Ascending aorta (tissue), 2 donors: ENCODE data around the gene SLC24A3. TPM values are rescaled to one million over a fixed set of nuclear protein-coding genes. Genes with fewer than 3 reads are reported as not detected.

ENCODE experiments used
- DNase-seq, 2 donors: peaks; one replicate each; pipeline ENCODE4 v3.0.0-alpha.2; 2019; ENCODE audit warnings: low spot score in 2 of 2
- H3K27ac ChIP-seq, 2 donors: fragments of 200-600 bp; sonication (generic); one replicate each; pipeline ENCODE4 v1.5.1; 2016 to 2017; ENCODE audit warnings: mild to moderate bottlenecking in 1 of 2
- H3K27me3 ChIP-seq: fragments of 200-600 bp; sonication (generic); one replicate; pipeline ENCODE4 v1.5.1; 2017
- H3K36me3 ChIP-seq, 2 donors: fragments of 200-600 bp; sonication (generic); one replicate each; pipeline ENCODE4 v1.5.1; 2016
- H3K4me1 ChIP-seq, 2 donors: fragments of 200-600 bp; sonication (generic); one replicate each; pipeline ENCODE4 v1.5.1; 2016 to 2017; ENCODE audit warnings: mild to moderate bottlenecking in 1 of 2
- H3K4me3 ChIP-seq, 2 donors: fragments of 200-600 bp; sonication (generic); one replicate each; pipeline ENCODE4 v1.5.1; 2016 to 2017; ENCODE audit warnings: mild to moderate bottlenecking in 1 of 2
- H3K9me3 ChIP-seq, 2 donors: fragments of 200-600 bp; sonication (generic); one replicate each; pipeline ENCODE4 v1.5.1; 2016
- CTCF ChIP-seq, 3 experiments: fragments of 200-600 bp in 2 of 3; fragments of 450-650 bp in 1 of 3; sonication (generic) in 2 of 3; IDR thresholded peaks; one replicate each; pipeline ENCODE4 v1.5.1; 2016 to 2019; ENCODE audit warnings: antibody characterized with exemption in 3 of 3, mild to moderate bottlenecking in 1 of 3, moderate library complexity in 1 of 3
- intact Hi-C: fragments of 100-400 bp; cut with DNase I; formaldehyde crosslinking; loops from one replicate; pipeline ENCODE4 v1.15.1; 2023
- total RNA-seq: library from RNA; depleted of rRNA; stranded (reverse); fragments of >200 nt; gene quantifications from one replicate; pipeline ENCODE4 v1.1.0, GENCODE V29; 2016

SLC24A3 gene
- total RNA-seq, 1 donor from 2014 or later, result 12.9 TPM

- intact Hi-C loops, result no loop called here
- Histone ChIP-seq H3K9me3 (peaks cover 0 to 5% of the 10 kb centered on the region in 2 donors), H3K27ac (no peak overlapping the region), H3K27me3 (no peaks in the 10 kb centered on the region), H3K36me3 (no peaks in the 10 kb centered on the region), H3K4me1 (peaks cover 0 to 5% of the 10 kb centered on the region in 2 donors), H3K4me3 (no peak overlapping the region)
- no peak for TF ChIP-seq CTCF (IDR thresholded peaks at IDR 0.05)
- no peak for DNase-seq
Observed at GRCh38 chr20:19440660-19441527, 228.5 kb downstream of the SLC24A3 start.

GRCh38 chr20:19446246-19446645, 233.8 kb downstream of the SLC24A3 start:
- DNase-seq, result no peak
- no peak overlapping the region for H3K27ac ChIP-seq
- no peaks in the 10 kb centered on the region for H3K27me3 ChIP-seq
- intact Hi-C loops, result no loop called here
- no peak for TF ChIP-seq CTCF (IDR thresholded peaks at IDR 0.05)
- H3K9me3 ChIP-seq, result peaks cover 0 to 5% of the 10 kb centered on the region in 2 donors
- no peak overlapping the region for H3K4me3 ChIP-seq
- H3K36me3 ChIP-seq, result no peaks in the 10 kb centered on the region
- H3K4me1 ChIP-seq, result peaks cover 0 to 16% of the 10 kb centered on the region in 2 donors

GRCh38 chr20:19448632-19449031, 236.2 kb downstream of the SLC24A3 start:
- DNase-seq, result no peak
- intact Hi-C loops, result no loop called here
- Histone ChIP-seq H3K36me3 (no peaks in the 10 kb centered on the region), H3K9me3 (no peaks in the 10 kb centered on the region), H3K4me1 (peaks cover 0 to 16% of the 10 kb centered on the region in 2 donors), H3K27ac (no peak overlapping the region), H3K4me3 (no peak overlapping the region), H3K27me3 (no peaks in the 10 kb centered on the region)
- TF ChIP-seq CTCF (IDR thresholded peaks at IDR 0.05), result no peak

GRCh38 chr20:19449051-19449450, 236.6 kb downstream of the SLC24A3 start:
- Histone ChIP-seq H3K4me3 (no peak overlapping the region), H3K27ac (peak overlapping the region; percentile 27 to 29), H3K36me3 (no peaks in the 10 kb centered on the region), H3K4me1 (peaks cover 0 to 16% of the 10 kb centered on the region in 2 donors), H3K27me3 (no peaks in the 10 kb centered on the region), H3K9me3 (no peaks in the 10 kb centered on the region)
- no peak for TF ChIP-seq CTCF (IDR thresholded peaks at IDR 0.05)
- intact Hi-C loops, result no loop called here
- peak in 1 of 2 donors; percentile 66 for DNase-seq

- Histone ChIP-seq H3K27me3 (no peaks in the 10 kb centered on the region), H3K9me3 (no peaks in the 10 kb centered on the region), H3K27ac (no peak overlapping the region), H3K4me3 (no peak overlapping the region), H3K4me1 (peaks cover 0 to 11% of the 10 kb centered on the region in 2 donors), H3K36me3 (no peaks in the 10 kb centered on the region)
- DNase-seq, result no peak
- no peak for TF ChIP-seq CTCF (IDR thresholded peaks at IDR 0.05)
- intact Hi-C loops, result no loop called here
Observed at GRCh38 chr20:19451231-19451922, 238.9 kb downstream of the SLC24A3 start.
